HUES64 (cell line): Measurements from ENCODE around the gene HOPX.

Experiments
- H3K27ac ChIP-seq: 2 replicates; pipeline ENCODE4 v1.7.0; 2013; ENCODE audit warnings: low read depth, low read length, inconsistent platforms
- H3K27me3 ChIP-seq: 2 replicates; pipeline ENCODE4 v1.6.1; 2013; ENCODE audit warnings: mild to moderate bottlenecking, low read length; ENCODE audit not compliant: insufficient read depth
- H3K36me3 ChIP-seq: 2 replicates; pipeline ENCODE4 v1.6.1; 2013; ENCODE audit warnings: mild to moderate bottlenecking, low read length; ENCODE audit not compliant: insufficient read depth
- H3K4me1 ChIP-seq: 2 replicates; pipeline ENCODE4 v1.6.1; 2013; ENCODE audit warnings: mild to moderate bottlenecking, low read length, moderate library complexity; ENCODE audit not compliant: insufficient read depth
- H3K4me3 ChIP-seq: 2 replicates; pipeline ENCODE4 v1.5.1; 2013; ENCODE audit warnings: mild to moderate bottlenecking, low read length, moderate library complexity
- H3K9ac ChIP-seq: 2 replicates; pipeline ENCODE4 v1.6.1; 2013; ENCODE audit warnings: mild to moderate bottlenecking, low read depth, low read length
- H3K9me3 ChIP-seq: 2 replicates; pipeline ENCODE4 v1.6.1; 2013; ENCODE audit warnings: low read depth, low read length; ENCODE audit not compliant: insufficient read depth
- WGBS: fragments of 150-250, 120-280 bp; methylation state at CpG from one replicate; pipeline ENCODE4 v1.1.7; 2013; ENCODE audit warnings: missing lambda C conversion rate; 5-methylcytosine and 5-hydroxymethylcytosine counted together

The HOPX gene

DNA sequence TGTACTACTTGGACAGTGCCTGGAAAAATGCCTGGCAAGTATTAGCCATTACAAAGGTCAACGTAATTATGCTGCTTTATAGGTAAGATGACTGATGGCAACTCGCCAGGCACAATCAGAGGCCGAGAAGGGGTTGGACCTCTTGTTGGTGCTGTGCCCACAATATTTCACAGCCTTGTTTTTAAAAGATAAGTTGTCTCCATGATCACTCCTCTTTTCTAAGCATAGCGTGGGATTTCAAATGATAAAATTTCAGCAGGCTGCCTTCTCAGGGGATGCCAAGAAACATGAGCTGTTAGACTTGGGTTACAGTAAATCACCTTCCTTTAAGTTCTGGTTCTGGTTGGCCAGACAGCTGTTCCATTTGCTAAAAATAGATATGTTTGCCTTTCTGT lies 26.9 kb downstream of the HOPX start:
- no peaks in the 10 kb centered on the region for H3K36me3 ChIP-seq
- no peak overlapping the region for H3K27ac ChIP-seq
- peaks cover 76% of the 10 kb centered on the region for H3K27me3 ChIP-seq
- WGBS, result 91% methylated on average over 4 of the region's 4 CpGs
- no peaks in the 10 kb centered on the region for H3K9me3 ChIP-seq
- H3K4me3 ChIP-seq, result no peak overlapping the region
- H3K9ac ChIP-seq, result no peak overlapping the region
- peaks cover 10% of the 10 kb centered on the region; the same call in 1 of the 2 replicates for H3K4me1 ChIP-seq

DNA sequence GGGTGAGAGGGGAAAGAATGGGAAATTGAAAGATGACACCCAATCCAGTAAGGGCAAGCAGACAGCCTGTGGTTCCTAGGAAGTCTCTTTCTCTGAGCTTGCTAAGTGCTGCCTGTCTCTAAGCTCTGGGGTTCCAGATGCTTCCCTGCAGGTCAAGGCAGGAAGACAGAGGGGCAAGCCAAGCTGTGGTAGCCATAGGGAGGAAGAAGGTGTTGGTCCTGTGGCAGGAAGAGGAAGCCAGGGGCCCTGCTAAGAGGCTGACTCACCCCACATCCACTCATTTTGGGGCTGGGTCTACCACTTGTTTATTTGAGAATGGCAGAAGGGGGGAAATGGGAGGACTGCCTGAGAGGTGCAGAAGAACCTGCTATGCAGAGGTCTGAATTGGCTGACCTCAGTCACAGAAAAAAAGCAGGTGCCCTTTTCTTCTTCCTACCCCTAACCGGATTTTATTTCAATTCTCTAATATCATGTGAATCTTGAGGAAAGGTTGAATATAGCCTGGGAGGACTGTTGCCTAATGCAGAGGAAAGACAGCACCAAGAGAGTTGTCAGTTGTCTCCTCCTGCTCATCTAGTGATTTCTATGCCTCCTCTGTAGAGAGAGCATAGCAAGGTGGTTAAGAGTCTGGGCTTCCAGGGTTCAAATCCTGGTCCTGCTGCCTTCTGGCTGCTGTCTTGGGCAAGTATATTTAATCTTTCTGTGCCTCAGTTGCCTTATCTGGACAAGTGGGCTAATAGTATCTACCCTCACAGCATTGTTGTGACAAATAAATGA lies 27.4 kb downstream of the HOPX start:
- Histone ChIP-seq H3K27me3 (peaks cover 71% of the 10 kb centered on the region), H3K9ac (no peak overlapping the region), H3K4me1 (peaks cover 10% of the 10 kb centered on the region; the same call in 1 of the 2 replicates), H3K9me3 (no peaks in the 10 kb centered on the region), H3K36me3 (no peaks in the 10 kb centered on the region), H3K27ac (no peak overlapping the region), H3K4me3 (no peak overlapping the region)
- WGBS, result 60% methylated on average over 1 of the region's 1 CpG

DNA sequence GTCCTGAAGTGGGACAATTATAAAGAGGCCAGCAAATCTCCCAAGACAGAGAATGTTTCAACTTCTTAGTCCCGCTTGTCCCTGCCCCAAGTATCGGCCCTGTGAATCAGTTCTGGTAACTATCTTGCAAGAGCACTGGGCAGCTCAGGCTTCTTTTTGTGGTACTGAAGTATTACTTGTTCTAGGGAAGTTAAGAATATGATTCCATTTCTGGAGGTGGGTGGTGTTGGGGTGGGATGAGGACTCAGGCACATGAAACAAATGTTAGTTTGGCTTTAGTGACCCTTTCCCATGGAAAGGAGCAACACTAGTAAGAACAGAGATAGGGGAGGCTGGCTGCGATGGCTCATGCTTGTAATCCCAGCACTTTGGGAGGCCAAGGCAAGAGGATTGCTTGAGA lies 28.9 kb downstream of the HOPX start:
- H3K4me3 ChIP-seq, result no peak overlapping the region
- peaks cover 56% of the 10 kb centered on the region for H3K27me3 ChIP-seq
- no peaks in the 10 kb centered on the region for H3K9me3 ChIP-seq
- no peaks in the 10 kb centered on the region for H3K36me3 ChIP-seq
- WGBS, result 97% methylated on average over 3 of the region's 3 CpGs
- peaks cover 10% of the 10 kb centered on the region; the same call in 1 of the 2 replicates for H3K4me1 ChIP-seq
- no peak overlapping the region for H3K9ac ChIP-seq
- H3K27ac ChIP-seq, result no peak overlapping the region

- peaks cover 5% of the 10 kb centered on the region; the same call in 1 of the 2 replicates for H3K4me1 ChIP-seq
- H3K27ac ChIP-seq, result no peak overlapping the region
- no peak overlapping the region for H3K4me3 ChIP-seq
- H3K9ac ChIP-seq, result no peak overlapping the region
- no CpG with 5 or more reads among the region's 1 CpG for WGBS
- H3K36me3 ChIP-seq, result no peaks in the 10 kb centered on the region
- peaks cover 7% of the 10 kb centered on the region; the same call in 1 of the 2 replicates for H3K9me3 ChIP-seq
- peaks cover 44% of the 10 kb centered on the region for H3K27me3 ChIP-seq
Measured at GRCh38 chr4:56651056-56651350, 30.1 kb downstream of the HOPX start.

DNA sequence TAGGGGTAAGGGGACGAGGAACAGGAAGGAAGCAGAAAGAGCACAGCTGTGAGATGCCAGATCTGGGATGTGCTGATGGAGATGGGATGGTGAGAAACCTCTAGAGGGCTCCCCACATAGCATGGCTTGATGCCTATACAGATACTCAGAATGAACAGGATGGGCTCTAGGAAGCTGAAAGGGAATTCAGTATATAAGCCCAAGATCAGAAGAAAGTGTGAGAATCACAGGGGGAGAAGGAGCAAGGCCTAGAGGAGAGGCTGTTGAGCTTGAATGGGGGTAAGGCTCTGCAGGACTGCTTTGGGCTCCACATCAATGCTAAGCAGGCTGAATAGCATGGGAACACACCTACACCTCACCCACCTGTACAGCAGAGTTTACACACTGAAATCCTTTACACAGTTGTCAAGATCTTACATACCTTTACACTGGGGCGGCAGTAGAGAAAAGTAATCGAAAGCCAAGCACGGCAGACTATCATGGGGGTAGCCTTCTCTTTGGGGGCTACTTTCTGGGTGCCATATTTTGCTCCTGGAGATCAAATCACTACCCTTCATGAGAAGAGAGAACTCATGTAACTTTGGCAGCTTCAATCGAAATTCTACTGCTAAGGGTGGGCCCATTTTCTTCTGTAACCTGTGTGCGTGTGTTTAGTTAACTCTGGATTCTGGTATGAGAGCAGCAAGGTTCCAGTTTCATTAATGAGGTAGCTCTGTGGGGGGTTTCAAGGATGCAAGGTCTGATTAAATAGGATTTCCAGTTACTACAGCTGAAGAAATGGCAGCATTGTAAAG lies 30.6 kb downstream of the HOPX start:
- peaks cover 7% of the 10 kb centered on the region; the same call in 1 of the 2 replicates for H3K9me3 ChIP-seq
- H3K4me3 ChIP-seq, result no peak overlapping the region
- no peak overlapping the region for H3K27ac ChIP-seq
- no peak overlapping the region for H3K9ac ChIP-seq
- peaks cover 5% of the 10 kb centered on the region; the same call in 1 of the 2 replicates for H3K4me1 ChIP-seq
- H3K27me3 ChIP-seq, result peaks cover 39% of the 10 kb centered on the region
- no peaks in the 10 kb centered on the region for H3K36me3 ChIP-seq
- WGBS, result 78% methylated on average over 6 of the region's 6 CpGs

GRCh38 chr4:56649445-56650261 lies 31.4 kb downstream of the HOPX start:
- Histone ChIP-seq H3K27me3 (peaks cover 31% of the 10 kb centered on the region), H3K9ac (no peak overlapping the region), H3K4me1 (peaks cover under 1% of the 10 kb centered on the region), H3K36me3 (no peaks in the 10 kb centered on the region), H3K27ac (no peak overlapping the region), H3K9me3 (peaks cover 7% of the 10 kb centered on the region; the same call in 1 of the 2 replicates), H3K4me3 (no peak overlapping the region)
- WGBS, result 89% methylated on average over 5 of the region's 5 CpGs

- H3K36me3 ChIP-seq, result no peaks in the 10 kb centered on the region
- no peak overlapping the region for H3K4me3 ChIP-seq
- H3K9ac ChIP-seq, result no peak overlapping the region
- H3K9me3 ChIP-seq, result peaks cover 7% of the 10 kb centered on the region; the same call in 1 of the 2 replicates
- H3K27me3 ChIP-seq, result peaks cover 22% of the 10 kb centered on the region
- no peak overlapping the region for H3K27ac ChIP-seq
- H3K4me1 ChIP-seq, result no peaks in the 10 kb centered on the region; the same call in 1 of the 2 replicates
Measured at GRCh38 chr4:56648824-56649151, 32.3 kb downstream of the HOPX start.

- H3K4me3 ChIP-seq, result no peak overlapping the region
- no peak overlapping the region for H3K27ac ChIP-seq
- H3K4me1 ChIP-seq, result no peaks in the 10 kb centered on the region; the same call in 1 of the 2 replicates
- 91% methylated on average over 5 of the region's 5 CpGs for WGBS
- H3K36me3 ChIP-seq, result no peaks in the 10 kb centered on the region
- H3K27me3 ChIP-seq, result peaks cover 16% of the 10 kb centered on the region
- no peak overlapping the region for H3K9ac ChIP-seq
- peaks cover 7% of the 10 kb centered on the region; the same call in 1 of the 2 replicates for H3K9me3 ChIP-seq
Measured at GRCh38 chr4:56648021-56648823, 32.9 kb downstream of the HOPX start.

DNA sequence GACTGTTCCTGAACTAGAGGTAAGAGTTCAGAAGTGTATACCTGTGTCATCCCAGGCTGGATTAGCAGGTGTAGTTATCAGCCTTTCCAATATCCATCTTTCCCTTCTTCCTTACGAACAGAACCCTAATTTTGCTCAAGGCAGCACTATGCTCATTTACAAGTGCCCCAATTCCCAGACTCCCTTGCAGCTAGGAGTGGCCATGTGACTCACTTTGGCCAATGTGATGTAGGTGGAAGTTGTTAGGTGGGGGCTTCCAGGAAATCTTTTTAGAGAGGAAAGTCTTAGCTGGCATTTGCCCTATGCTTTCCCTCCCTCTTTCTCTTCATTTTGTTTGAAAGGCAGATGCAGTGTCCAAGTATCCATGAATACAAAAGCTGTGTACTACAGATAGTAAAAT lies 34.8 kb downstream of the HOPX start:
- H3K27me3 ChIP-seq, result peaks cover 2% of the 10 kb centered on the region
- 79% methylated on average over 1 of the region's 1 CpG for WGBS
- H3K9me3 ChIP-seq, result peaks cover 7% of the 10 kb centered on the region; the same call in 1 of the 2 replicates
- H3K4me3 ChIP-seq, result no peak overlapping the region
- no peaks in the 10 kb centered on the region; the same call in 1 of the 2 replicates for H3K4me1 ChIP-seq
- H3K9ac ChIP-seq, result no peak overlapping the region
- no peaks in the 10 kb centered on the region for H3K36me3 ChIP-seq
- H3K27ac ChIP-seq, result no peak overlapping the region

- Histone ChIP-seq H3K27ac (no peak overlapping the region), H3K36me3 (no peaks in the 10 kb centered on the region), H3K4me1 (no peaks in the 10 kb centered on the region; the same call in 1 of the 2 replicates), H3K4me3 (no peak overlapping the region), H3K9ac (no peak overlapping the region), H3K9me3 (peaks cover 7% of the 10 kb centered on the region; the same call in 1 of the 2 replicates), H3K27me3 (no peaks in the 10 kb centered on the region)
- WGBS, result 90% methylated on average over 6 of the region's 6 CpGs
Measured at GRCh38 chr4:56643596-56643995, 37.5 kb downstream of the HOPX start.
